K562 (cell line): ENCODE data around the gene AMPD1. TPM values are rescaled to one million over a fixed set of nuclear protein-coding genes. Genes with fewer than 3 reads are reported as not detected.

ENCODE experiments used
- ARHGAP35 ChIP-seq: fragments of 450-650 bp; IDR thresholded peaks from 2 replicates; pipeline ENCODE4 v1.6.1; 2018; ENCODE audit not compliant: partially characterized antibody
- BMI1 ChIP-seq: fragments of 150-350 bp; IDR thresholded peaks from 2 replicates; pipeline ENCODE4 v1.6.1; 2014; ENCODE audit warnings: low read length
- DACH1 ChIP-seq: fragments of 450-650 bp; IDR thresholded peaks from 2 replicates; pipeline ENCODE4 v1.6.1; 2018; ENCODE audit not compliant: partially characterized antibody
- DNMT1 ChIP-seq: fragments of 450-650 bp; IDR thresholded peaks from 2 replicates; pipeline ENCODE4 v1.6.1; 2016; ENCODE audit warnings: antibody characterized with exemption, mild to moderate bottlenecking
- FOXJ3 ChIP-seq: sonication (generic); formaldehyde crosslinking; IDR thresholded peaks from 2 replicates; pipeline ENCODE4 v1.4.0; 2020; ENCODE audit warnings: mild to moderate bottlenecking, missing genetic modification reagents
- GATA2 ChIP-seq: sonication (generic); formaldehyde crosslinking; IDR thresholded peaks from 2 replicates; pipeline ENCODE4 v1.4.0; 2020; ENCODE audit warnings: mild to moderate bottlenecking, missing genetic modification reagents
- HMG20B ChIP-seq: fragments of 250-450 bp; sonication (Bioruptor Pico); IDR thresholded peaks from 2 replicates; pipeline ENCODE4 v1.5.0; 2021; ENCODE audit warnings: mild to moderate bottlenecking
- JUN ChIP-seq, 2 experiments: sonication (generic) in 1 of 2; formaldehyde crosslinking in 1 of 2; IDR thresholded peaks; 2 replicates each; pipeline versions ENCODE4 v1.6.1 to v1.8.0; 2012 to 2022; ENCODE audit warnings: borderline replicate concordance in 2 of 2, mild to moderate bottlenecking in 2 of 2, improper control_type of control experiment in 1 of 2, low read depth in 1 of 2, low read length in 1 of 2, missing genetic modification reagents in 1 of 2
- MCM7 ChIP-seq, 2 experiments: fragments of 450-650 bp; IDR thresholded peaks; 2 replicates each; pipeline ENCODE4 v1.6.1; 2016 to 2018
- MITF ChIP-seq: IDR thresholded peaks from 2 replicates; pipeline ENCODE4 v1.6.1; 2014; ENCODE audit warnings: antibody characterized with exemption
- RFX7 ChIP-seq: fragments of 250-450 bp; sonication (Bioruptor Pico); IDR thresholded peaks from 2 replicates; pipeline ENCODE4 v1.5.1; 2021; ENCODE audit warnings: mild to moderate bottlenecking
- SMAD2 ChIP-seq: fragments of 150-350 bp; IDR thresholded peaks from 2 replicates; pipeline ENCODE4 v1.6.1; 2014; ENCODE audit warnings: low read depth, mild to moderate bottlenecking, low read length
- THAP7 ChIP-seq: fragments of 250-450 bp; sonication (Bioruptor Pico); IDR thresholded peaks from 2 replicates; pipeline ENCODE4 v1.5.0; 2021
- THRA ChIP-seq: fragments of 450-650 bp; IDR thresholded peaks from 2 replicates; pipeline ENCODE4 v1.6.1; 2017; ENCODE audit warnings: mild to moderate bottlenecking, moderate library complexity
- THRB ChIP-seq: fragments of 450-650 bp; formaldehyde crosslinking; conservative IDR thresholded peaks from 2 replicates; pipeline ENCODE4 v1.4.0; 2022; ENCODE audit warnings: mild to moderate bottlenecking, missing genetic modification characterization
- ZBTB49 ChIP-seq: sonication (generic); formaldehyde crosslinking; IDR thresholded peaks from 2 replicates; pipeline ENCODE4 v1.8.0; 2022; ENCODE audit warnings: missing genetic modification reagents, mild to moderate bottlenecking, borderline replicate concordance
- ZFX ChIP-seq: sonication (generic); formaldehyde crosslinking; IDR thresholded peaks from 2 replicates; pipeline ENCODE4 v1.8.0; 2022; ENCODE audit warnings: mild to moderate bottlenecking, missing genetic modification reagents, moderate library complexity
- ZNF134 ChIP-seq: fragments of 250-450 bp; sonication (Bioruptor Pico); conservative IDR thresholded peaks from 2 replicates; pipeline ENCODE4 v1.4.0; 2020
- polyA plus RNA-seq, 8 experiments: library from polyadenylated mRNA; depleted of rRNA in 4 of 8; stranded (reverse) in 5 of 8; unstranded in 3 of 8; fragments of >200 nt; fragmentation: Nextera tagmentation in 2 of 8; fragmentation: Illumina TruSeq in 1 of 8; extraction: Ambion mirVana in 2 of 8; extraction: Trizol in 1 of 8; gene quantifications; 2 replicates each; pipeline versions ENCODE4 v1.2.1 to v1.2.3, GENCODE V29; 2011 to 2014; ENCODE audit warnings: inconsistent platforms in 1 of 8, missing spikeins in 1 of 8
- total RNA-seq, 7 experiments: library from RNA; depleted of rRNA in 6 of 7; stranded (reverse); fragments of >200 nt in 6 of 7; fragmentation: Illumina TruSeq in 2 of 7; extraction: Trizol in 2 of 7; gene quantifications; 2 replicates each; pipeline versions ENCODE4 v1.2.1 to v1.2.3, GENCODE V29; 2011 to 2021; ENCODE audit warnings: low replicate concordance in 1 of 7

Gene AMPD1
- total and polyA plus RNA-seq, 9 of the 15 experiments (the other 6 are each of a cell fraction or from before 2014, with no cell fraction given): 0.04 to 0.17 TPM; not detected in 7

- TF ChIP-seq FOXJ3 (CRISPR knock-in tag): no peak
- TF ChIP-seq ZBTB49 (CRISPR knock-in tag): no peak
- peak; percentile 20 for TF ChIP-seq DACH1
- TF ChIP-seq MCM7 (IDR thresholded peaks at IDR 0.05): no peak
- no peak for TF ChIP-seq THRA
- no peak for TF ChIP-seq HMG20B (CRISPR knock-in tag)
- peak; percentile 84 for TF ChIP-seq MITF
- peak; percentile 87; the same call in 1 of the 2 replicates for TF ChIP-seq JUN (IDR thresholded peaks at IDR 0.05; ENCODE audit: borderline replicate concordance, low read depth, low read length)
- no peak for TF ChIP-seq JUN (CRISPR knock-in tag; IDR thresholded peaks at IDR 0.05; ENCODE audit: borderline replicate concordance)
- peak; percentile 23; the same call in 1 of the 2 replicates for TF ChIP-seq RFX7 (CRISPR knock-in tag)
- TF ChIP-seq GATA2: no peak
- no peak for TF ChIP-seq ARHGAP35
- TF ChIP-seq ZNF134 (CRISPR knock-in tag): no peak
- no peak for TF ChIP-seq THAP7 (CRISPR knock-in tag)
- no peak for TF ChIP-seq SMAD2
- no peak for TF ChIP-seq BMI1
- TF ChIP-seq ZFX (CRISPR knock-in tag): peak; percentile 86
- peak; percentile 60; the same call in 1 of the 2 replicates for TF ChIP-seq THRB (CRISPR knock-in tag)
- TF ChIP-seq DNMT1: no peak
These were observed 21.2 kb upstream of the AMPD1 start, which contains the start of gene NRAS (continued) for GRCh38 chr1:114716304-114717170.
